ENCODE results near the gene PMIS2.

The PMIS2 gene

GRCh38 chr19:35549174-35549788 is 36.7 kb upstream of the PMIS2 start:
- Histone ChIP-seq H3K9ac (ENCODE audit: low read depth, low read length) (no peak overlapping the region), H3K27ac (ENCODE audit: low read depth, low read length) (no peak overlapping the region), H3K9me3 (ENCODE audit: insufficient read depth, low read depth, low read length) (no peaks in the 10 kb centered on the region), H3K4me3 (ENCODE audit: low read length) (no peak overlapping the region), H3K36me3 (ENCODE audit: insufficient read depth, low read length) (peaks cover 23% of the 10 kb centered on the region), H3K4me1 (ENCODE audit: insufficient read depth, low read length) (peaks cover 6% of the 10 kb centered on the region), H3K27me3 (ENCODE audit: insufficient read depth, low read length) (no peaks in the 10 kb centered on the region)
- WGBS = 31% methylated on average over 6 of the region's 6 CpGs

GRCh38 chr19:35549879-35550523 is 36.0 kb upstream of the PMIS2 start:
- peaks cover 3% of the 10 kb centered on the region; the same call in 1 of the 2 replicates for H3K4me1 ChIP-seq (ENCODE audit: insufficient read depth, low read length)
- 95% methylated on average over 15 of the region's 15 CpGs for WGBS
- H3K4me3 ChIP-seq (ENCODE audit: low read length) = no peak overlapping the region
- H3K27me3 ChIP-seq (ENCODE audit: insufficient read depth, low read length) = no peaks in the 10 kb centered on the region
- H3K36me3 ChIP-seq (ENCODE audit: insufficient read depth, low read length) = peaks cover 23% of the 10 kb centered on the region
- no peaks in the 10 kb centered on the region for H3K9me3 ChIP-seq (ENCODE audit: insufficient read depth, low read depth, low read length)
- no peak overlapping the region for H3K9ac ChIP-seq (ENCODE audit: low read depth, low read length)
- no peak overlapping the region for H3K27ac ChIP-seq (ENCODE audit: low read depth, low read length)

GRCh38 chr19:35551091-35551810 is 34.7 kb upstream of the PMIS2 start:
- Histone ChIP-seq H3K4me1 (ENCODE audit: insufficient read depth, low read length) (peaks cover 3% of the 10 kb centered on the region; the same call in 1 of the 2 replicates), H3K4me3 (ENCODE audit: low read length) (no peak overlapping the region), H3K27ac (ENCODE audit: low read depth, low read length) (no peak overlapping the region), H3K27me3 (ENCODE audit: insufficient read depth, low read length) (peaks cover under 1% of the 10 kb centered on the region; the same call in 1 of the 2 replicates), H3K9me3 (ENCODE audit: insufficient read depth, low read depth, low read length) (no peaks in the 10 kb centered on the region), H3K36me3 (ENCODE audit: insufficient read depth, low read length) (peaks cover 23% of the 10 kb centered on the region), H3K9ac (ENCODE audit: low read depth, low read length) (no peak overlapping the region)
- 93% methylated on average over 21 of the region's 21 CpGs for WGBS

GRCh38 chr19:35552534-35553384 is 33.2 kb upstream of the PMIS2 start:
- Histone ChIP-seq H3K27ac (ENCODE audit: low read depth, low read length) (no peak overlapping the region), H3K9ac (ENCODE audit: low read depth, low read length) (no peak overlapping the region), H3K9me3 (ENCODE audit: insufficient read depth, low read depth, low read length) (no peaks in the 10 kb centered on the region), H3K36me3 (ENCODE audit: insufficient read depth, low read length) (peaks cover 11% of the 10 kb centered on the region; the same call in 1 of the 2 replicates), H3K4me1 (ENCODE audit: insufficient read depth, low read length) (no peaks in the 10 kb centered on the region), H3K27me3 (ENCODE audit: insufficient read depth, low read length) (peaks cover 6% of the 10 kb centered on the region; the same call in 1 of the 2 replicates), H3K4me3 (ENCODE audit: low read length) (no peak overlapping the region)
- 85% methylated on average over 13 of the region's 13 CpGs for WGBS

GRCh38 chr19:35553385-35554000 is 32.5 kb upstream of the PMIS2 start:
- 76% methylated on average over 14 of the region's 14 CpGs for WGBS
- Histone ChIP-seq H3K9me3 (ENCODE audit: insufficient read depth, low read depth, low read length) (no peaks in the 10 kb centered on the region), H3K9ac (ENCODE audit: low read depth, low read length) (no peak overlapping the region), H3K27me3 (ENCODE audit: insufficient read depth, low read length) (peaks cover 10% of the 10 kb centered on the region), H3K4me3 (ENCODE audit: low read length) (no peak overlapping the region), H3K36me3 (ENCODE audit: insufficient read depth, low read length) (peaks cover 11% of the 10 kb centered on the region; the same call in 1 of the 2 replicates), H3K4me1 (ENCODE audit: insufficient read depth, low read length) (no peaks in the 10 kb centered on the region), H3K27ac (ENCODE audit: low read depth, low read length) (no peak overlapping the region)

- Histone ChIP-seq H3K36me3 (ENCODE audit: insufficient read depth, low read length) (peaks cover 11% of the 10 kb centered on the region; the same call in 1 of the 2 replicates), H3K4me3 (ENCODE audit: low read length) (no peak overlapping the region), H3K27me3 (ENCODE audit: insufficient read depth, low read length) (peaks cover 16% of the 10 kb centered on the region), H3K9ac (ENCODE audit: low read depth, low read length) (no peak overlapping the region), H3K27ac (ENCODE audit: low read depth, low read length) (no peak overlapping the region), H3K4me1 (ENCODE audit: insufficient read depth, low read length) (no peaks in the 10 kb centered on the region), H3K9me3 (ENCODE audit: insufficient read depth, low read depth, low read length) (no peaks in the 10 kb centered on the region)
- WGBS = 81% methylated on average over 5 of the region's 5 CpGs
Measured at GRCh38 chr19:35554076-35554475, 31.9 kb upstream of the PMIS2 start.

- WGBS = 75% methylated on average over 30 of the region's 30 CpGs
- Histone ChIP-seq H3K27ac (ENCODE audit: low read depth, low read length) (no peak overlapping the region), H3K4me1 (ENCODE audit: insufficient read depth, low read length) (no peaks in the 10 kb centered on the region), H3K9ac (ENCODE audit: low read depth, low read length) (no peak overlapping the region), H3K4me3 (ENCODE audit: low read length) (no peak overlapping the region), H3K9me3 (ENCODE audit: insufficient read depth, low read depth, low read length) (no peaks in the 10 kb centered on the region), H3K36me3 (ENCODE audit: insufficient read depth, low read length) (peaks cover 5% of the 10 kb centered on the region; the same call in 1 of the 2 replicates), H3K27me3 (ENCODE audit: insufficient read depth, low read length) (peaks cover 27% of the 10 kb centered on the region)
Measured at GRCh38 chr19:35555301-35556005, 30.5 kb upstream of the PMIS2 start.

- H3K9me3 ChIP-seq (ENCODE audit: insufficient read depth, low read depth, low read length) = no peaks in the 10 kb centered on the region
- H3K36me3 ChIP-seq (ENCODE audit: insufficient read depth, low read length) = no peaks in the 10 kb centered on the region
- H3K4me1 ChIP-seq (ENCODE audit: insufficient read depth, low read length) = no peaks in the 10 kb centered on the region
- no peak overlapping the region for H3K27ac ChIP-seq (ENCODE audit: low read depth, low read length)
- H3K9ac ChIP-seq (ENCODE audit: low read depth, low read length) = no peak overlapping the region
- 89% methylated on average over 9 of the region's 9 CpGs for WGBS
- H3K4me3 ChIP-seq (ENCODE audit: low read length) = no peak overlapping the region
- peaks cover 27% of the 10 kb centered on the region for H3K27me3 ChIP-seq (ENCODE audit: insufficient read depth, low read length)
Measured at GRCh38 chr19:35556025-35556590, 29.9 kb upstream of the PMIS2 start.

- H3K4me1 ChIP-seq (ENCODE audit: insufficient read depth, low read length) = no peaks in the 10 kb centered on the region
- H3K27me3 ChIP-seq (ENCODE audit: insufficient read depth, low read length) = peaks cover 27% of the 10 kb centered on the region
- H3K9ac ChIP-seq (ENCODE audit: low read depth, low read length) = no peak overlapping the region
- peak overlapping the region; percentile 60 for H3K4me3 ChIP-seq (ENCODE audit: low read length)
- no peaks in the 10 kb centered on the region for H3K9me3 ChIP-seq (ENCODE audit: insufficient read depth, low read depth, low read length)
- 85% methylated on average over 16 of the region's 16 CpGs for WGBS
- no peaks in the 10 kb centered on the region for H3K36me3 ChIP-seq (ENCODE audit: insufficient read depth, low read length)
- H3K27ac ChIP-seq (ENCODE audit: low read depth, low read length) = no peak overlapping the region
Measured at GRCh38 chr19:35556846-35557538, 29.0 kb upstream of the PMIS2 start.
